HepG2 (cell line): ENCODE measurements around the gene RTBDN. TPM values are rescaled to one million over a fixed set of nuclear protein-coding genes. Genes with fewer than 3 reads are reported as not detected.
A peak's percentile ranks its signal among the peaks of the same experiment; 100 is the strongest.

Experiments
- ATAC-seq: fragments of 200-7000 bp; cut with Tn5 transposase; 3 replicates; pipeline ENCODE4 v1.9.1; 2020; ENCODE audit warnings: mild to moderate bottlenecking, moderate library complexity
- BruUV-seq: library from RNA; stranded (reverse); fragments of 400-500 nt; replicated peaks from 2 replicates; lab custom pipeline; 2021; lab: Mats Ljungman, UMichigan
- CTCF ChIA-PET: fragments of 300-600 bp; formaldehyde crosslinking; extraction: SDS; loops from one replicate; lab custom pipeline; 2021; ENCODE audit warnings: low total read pairs, inconsistent platforms, low intra/inter-chr PET ratio; lab: Yijun Ruan, JAX
- POLR2A ChIA-PET: fragments of 350-600 bp; sonication (Branson Sonifier 250); formaldehyde crosslinking; loops from one replicate; lab custom pipeline; 2020; ENCODE audit warnings: antibody characterized with exemption, inconsistent platforms; lab: Yijun Ruan, JAX
- DNase-seq: peaks from one replicate; pipeline ENCODE4 v3.0.0-alpha.2; 2015; ENCODE audit warnings: low spot score
- FAIRE-seq: peaks from 3 replicates; lab custom pipeline; 2011; peaks lifted over from hg19 to GRCh38; lab: Jason Lieb, UNC
- H2AFZ ChIP-seq: one replicate; pipeline ENCODE4 v1.6.1; 2011; ENCODE audit warnings: low read length, inconsistent platforms
- H3K27ac ChIP-seq: fragments of 300-600 bp; 3 replicates; pipeline ENCODE4 v1.8.0; 2011; ENCODE audit warnings: mixed run types, mild to moderate bottlenecking, mixed read lengths, low read length, inconsistent platforms; ENCODE audit not compliant: insufficient read depth; ENCODE audit errors: extremely low read length
- H3K27me3 ChIP-seq, 2 experiments: fragments of 200-600 bp in 1 of 2; 2 replicates in 1 of 2; 3 replicates in 1 of 2; pipeline versions ENCODE4 v1.6.0 to v1.8.0; 2011; ENCODE audit warnings: low read length in 2 of 2, mild to moderate bottlenecking in 2 of 2, moderate library complexity in 2 of 2, inconsistent platforms in 1 of 2; ENCODE audit not compliant: insufficient read depth in 2 of 2, control insufficient read depth in 1 of 2
- H3K36me3 ChIP-seq, 2 experiments: fragments of 200-600 bp in 1 of 2; replicated peaks in 1 of 2; 2 replicates in 1 of 2; 3 replicates in 1 of 2; pipeline versions ENCODE4 v1.5.1 to v1.8.0; 2011; ENCODE audit warnings: low read length in 2 of 2, inconsistent platforms in 1 of 2; ENCODE audit not compliant: insufficient read depth in 2 of 2, control insufficient read depth in 1 of 2
- H3K4me1 ChIP-seq: 2 replicates; pipeline ENCODE4 v1.5.1; 2012; ENCODE audit warnings: low read length, inconsistent platforms; ENCODE audit not compliant: insufficient read depth
- H3K4me2 ChIP-seq: 2 replicates; pipeline ENCODE4 v1.6.0; 2011; ENCODE audit warnings: low read depth, low read length, inconsistent platforms
- H3K4me3 ChIP-seq, 3 experiments: fragments of 200-600 bp in 1 of 3; sonication (generic), shearing (Covaris generic) in 1 of 3; replicated peaks in 1 of 3; 2 replicates each; pipeline ENCODE4 v1.5.1; 2011 to 2016; ENCODE audit warnings: low read length in 3 of 3, inconsistent platforms in 2 of 3, low read depth in 2 of 3, mild to moderate bottlenecking in 2 of 3, control low read depth in 1 of 3, mixed read lengths in 1 of 3; ENCODE audit not compliant: insufficient read depth in 1 of 3
- H3K79me2 ChIP-seq: one replicate; pipeline ENCODE4 v1.6.1; 2011; ENCODE audit warnings: low read length, inconsistent platforms; ENCODE audit not compliant: insufficient read depth
- H3K9ac ChIP-seq: 2 replicates; pipeline ENCODE4 v1.6.0; 2011; ENCODE audit warnings: mild to moderate bottlenecking, low read depth, low read length, inconsistent platforms; ENCODE audit not compliant: insufficient read depth
- H3K9me3 ChIP-seq: 2 replicates; pipeline ENCODE4 v1.5.1; 2012; ENCODE audit warnings: mild to moderate bottlenecking, low read length
- H4K20me1 ChIP-seq: 2 replicates; pipeline ENCODE4 v1.6.0; 2011; ENCODE audit warnings: inconsistent platforms, mild to moderate bottlenecking, low read length, moderate library complexity; ENCODE audit not compliant: insufficient read depth
- HMGA1 ChIP-seq: sonication (generic); formaldehyde crosslinking; conservative IDR thresholded peaks from 2 replicates; pipeline ENCODE4 v1.4.0; 2020; ENCODE audit warnings: missing genetic modification reagents
- HNF1B ChIP-seq: sonication (generic); formaldehyde crosslinking; IDR thresholded peaks from 2 replicates; pipeline ENCODE4 v1.5.1; 2020; ENCODE audit warnings: mild to moderate bottlenecking, moderate library complexity, missing genetic modification reagents
- MTF1 ChIP-seq: sonication (generic); formaldehyde crosslinking; IDR thresholded peaks from 2 replicates; pipeline ENCODE4 v1.5.0; 2020; ENCODE audit warnings: missing genetic modification reagents
- NKX3-1 ChIP-seq: sonication (generic); formaldehyde crosslinking; IDR thresholded peaks from 2 replicates; pipeline ENCODE4 v1.5.0; 2020; ENCODE audit warnings: missing genetic modification reagents
- TEAD3 ChIP-seq: optimal IDR thresholded peaks from 2 replicates; pipeline ENCODE3; 2016; ENCODE audit warnings: borderline replicate concordance
- ZKSCAN5 ChIP-seq: sonication (generic); formaldehyde crosslinking; IDR thresholded peaks from 2 replicates; pipeline ENCODE4 v1.5.1; 2020; ENCODE audit warnings: mild to moderate bottlenecking, missing genetic modification reagents
- ZNF18 ChIP-seq: sonication (generic); formaldehyde crosslinking; IDR thresholded peaks from 2 replicates; pipeline ENCODE4 v1.8.0; 2022; ENCODE audit warnings: mild to moderate bottlenecking, missing genetic modification reagents; ENCODE audit not compliant: insufficient replicate concordance
- ZNF503 ChIP-seq: sonication (generic); formaldehyde crosslinking; IDR thresholded peaks from 2 replicates; pipeline ENCODE4 v1.4.0; 2020; ENCODE audit warnings: missing genetic modification reagents
- ZNF580 ChIP-seq: IDR thresholded peaks from 2 replicates; pipeline ENCODE4 v1.6.1; 2016; ENCODE audit warnings: low read depth, borderline replicate concordance
- ZNF777 ChIP-seq: sonication (generic); formaldehyde crosslinking; IDR thresholded peaks from 2 replicates; pipeline ENCODE4 v1.4.0; 2020; ENCODE audit warnings: missing genetic modification reagents
- ZSCAN29 ChIP-seq: sonication (generic); formaldehyde crosslinking; conservative IDR thresholded peaks from 2 replicates; pipeline ENCODE4 v1.4.0; 2020; ENCODE audit warnings: mild to moderate bottlenecking, missing genetic modification reagents
- WGBS: methylation state at CpG from one replicate; pipeline ENCODE4 v1.1.6; 2017; ENCODE audit warnings: low lambda C conversion rate; 5-methylcytosine and 5-hydroxymethylcytosine counted together
- in situ Hi-C: cut with HindIII; loops from 2 replicates; pipeline ENCODE4 v1.10.0; 2017; ENCODE audit warnings: low pct_unique_long_range_greater_than_20kb; ENCODE audit not compliant: extremely low pct_ligation_motif_present
- intact Hi-C: fragments of 100-400 bp; cut with micrococcal nuclease; formaldehyde crosslinking; loops from one replicate; pipeline ENCODE4 v1.10.0; 2022; ENCODE audit not compliant: unreplicated experiment
- polyA plus RNA-seq, 8 experiments: library from polyadenylated mRNA; depleted of rRNA in 3 of 8; stranded (reverse) in 7 of 8; unstranded in 1 of 8; fragments of >200 nt; fragmentation: Illumina TruSeq in 4 of 8; extraction: Trizol in 4 of 8; gene quantifications; 2 replicates each; pipeline versions ENCODE4 v1.2.1 to v1.2.3, GENCODE V29; 2011 to 2016; ENCODE audit warnings: low read depth in 4 of 8, missing spikeins in 1 of 8, mixed read lengths in 1 of 8; ENCODE audit not compliant: insufficient read depth in 1 of 8
- total RNA-seq, 5 experiments: library from RNA; depleted of rRNA; stranded (reverse); fragments of >200 nt; fragmentation: Illumina TruSeq; extraction: Trizol; gene quantifications; 2 replicates each; pipeline ENCODE4 v1.2.3, GENCODE V29; 2016; ENCODE audit warnings: low read depth in 1 of 5
- TF ChIP-seq, protein P1 (sequence below): sonication (generic); formaldehyde crosslinking; IDR thresholded peaks from 2 replicates; pipeline ENCODE4 v1.5.0; 2020; ENCODE audit warnings: missing genetic modification reagents, mild to moderate bottlenecking, borderline replicate concordance
- TF ChIP-seq, protein P2 (sequence below): sonication (generic); formaldehyde crosslinking; IDR thresholded peaks from 2 replicates; pipeline ENCODE4 v1.4.0; 2020; ENCODE audit warnings: mild to moderate bottlenecking, low read depth, missing genetic modification reagents

Gene RTBDN
- total and polyA plus RNA-seq, 2 of the 13 experiments (the other 11 are each of a cell fraction or from before 2014, with no cell fraction given) = 0.27 to 0.48 TPM

- Histone ChIP-seq H3K27me3 (peaks cover 0 to 9% of the 10 kb centered on the region in 2 experiments; a peak in 1 of 5 replicates), H3K79me2 (no peaks in the 10 kb centered on the region), H3K9me3 (no peaks in the 10 kb centered on the region), H4K20me1 (no peaks in the 10 kb centered on the region), H3K27ac (no peak overlapping the region), H3K36me3 (no peaks in the 10 kb centered on the region), H3K9ac (no peak overlapping the region), H2AFZ (no peak overlapping the region), H3K4me2 (peak overlapping the region; percentile 69; the same call in 1 of the 2 replicates), H3K4me3 (peak overlapping the region in 1 of 3 experiments; percentile 64; a peak in 2 of 6 replicates), H3K4me1 (peaks cover 29% of the 10 kb centered on the region)
- DNase-seq = no peak
- intact Hi-C loops = no loop called here
- 15% methylated on average over 32 of the region's 46 CpGs for WGBS
- ATAC-seq = peak; percentile 76
- no peak for FAIRE-seq
- POLR2A ChIA-PET = no interaction called here
- CTCF ChIA-PET = interaction anchor here (1.0 kb wide), 1 partner anchor 12 kb away, joined by 3 read pairs; no protein-coding TSS in a partner anchor
- in situ Hi-C loops = no loop called here
- no TSS peak for BruUV-seq
- TF ChIP-seq ZNF503 (CRISPR knock-in tag) (no peak), TEAD3 (CRISPR knock-in tag) (peak; percentile 33), HMGA1 (CRISPR knock-in tag) (no peak), MTF1 (CRISPR knock-in tag) (no peak), ZKSCAN5 (CRISPR knock-in tag) (no peak), ZNF18 (CRISPR knock-in tag) (no peak), NKX3-1 (0 out of 2 replicates have a peak, but pooled peaks have one; percentile 24), ZNF580 (CRISPR knock-in tag) (no peak), ZNF777 (CRISPR knock-in tag) (peak; percentile 100), ZSCAN29 (CRISPR knock-in tag) (no peak), HNF1B (CRISPR knock-in tag) (0 out of 2 replicates have a peak, but pooled peaks have one; percentile 24)
- TF ChIP-seq, protein P1, sequence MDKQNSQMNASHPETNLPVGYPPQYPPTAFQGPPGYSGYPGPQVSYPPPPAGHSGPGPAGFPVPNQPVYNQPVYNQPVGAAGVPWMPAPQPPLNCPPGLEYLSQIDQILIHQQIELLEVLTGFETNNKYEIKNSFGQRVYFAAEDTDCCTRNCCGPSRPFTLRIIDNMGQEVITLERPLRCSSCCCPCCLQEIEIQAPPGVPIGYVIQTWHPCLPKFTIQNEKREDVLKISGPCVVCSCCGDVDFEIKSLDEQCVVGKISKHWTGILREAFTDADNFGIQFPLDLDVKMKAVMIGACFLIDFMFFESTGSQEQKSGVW (CRISPR knock-in tag) = no peak
- TF ChIP-seq, protein P2, sequence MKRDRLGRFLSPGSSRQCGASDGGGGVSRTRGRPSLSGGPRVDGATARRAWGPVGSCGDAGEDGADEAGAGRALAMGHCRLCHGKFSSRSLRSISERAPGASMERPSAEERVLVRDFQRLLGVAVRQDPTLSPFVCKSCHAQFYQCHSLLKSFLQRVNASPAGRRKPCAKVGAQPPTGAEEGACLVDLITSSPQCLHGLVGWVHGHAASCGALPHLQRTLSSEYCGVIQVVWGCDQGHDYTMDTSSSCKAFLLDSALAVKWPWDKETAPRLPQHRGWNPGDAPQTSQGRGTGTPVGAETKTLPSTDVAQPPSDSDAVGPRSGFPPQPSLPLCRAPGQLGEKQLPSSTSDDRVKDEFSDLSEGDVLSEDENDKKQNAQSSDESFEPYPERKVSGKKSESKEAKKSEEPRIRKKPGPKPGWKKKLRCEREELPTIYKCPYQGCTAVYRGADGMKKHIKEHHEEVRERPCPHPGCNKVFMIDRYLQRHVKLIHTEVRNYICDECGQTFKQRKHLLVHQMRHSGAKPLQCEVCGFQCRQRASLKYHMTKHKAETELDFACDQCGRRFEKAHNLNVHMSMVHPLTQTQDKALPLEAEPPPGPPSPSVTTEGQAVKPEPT (CRISPR knock-in tag) = no peak
Observed at GRCh38 chr19:12825254-12826131, 8.9 kb downstream of the RTBDN start.
